ENCODE results near the gene FCN3. TPM values are rescaled to one million over a fixed set of nuclear protein-coding genes. Genes with fewer than 3 reads are reported as not detected.
A peak's percentile ranks its signal among the peaks of the same experiment; 100 is the strongest.
"Not testable (repeated sequence)": the region's sequence is repeated elsewhere in the genome, so short reads cannot be mapped to it uniquely, and the experiment has no call there.

The FCN3 gene
- total and polyA plus RNA-seq, 2 donors = 4.5 TPM; not detected in 1

DNA sequence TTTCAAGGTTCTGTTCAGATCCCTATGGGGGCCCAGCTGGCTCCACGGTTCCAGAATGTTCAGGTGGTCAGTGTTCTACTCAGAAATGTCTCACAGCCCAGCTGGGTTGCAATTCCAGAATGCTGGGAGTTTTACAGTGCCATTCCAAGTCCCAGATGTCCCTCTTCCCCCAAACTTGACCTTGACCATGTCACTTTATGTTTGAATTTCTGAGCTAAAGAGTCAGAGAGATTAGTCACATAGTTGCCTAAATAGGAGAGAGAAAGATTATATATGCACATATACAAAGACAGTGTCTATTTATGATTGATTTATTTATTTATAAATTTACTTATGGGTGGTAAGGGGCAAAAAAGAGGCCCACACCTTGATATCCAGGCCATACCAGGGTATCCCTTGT, 20.3 kb upstream of the FCN3 start:
- 73% methylated on average over 1 of the region's 1 CpG for whole genome bisulfite sequencing
- H3K27ac ChIP-seq (ENCODE audit: low read depth) = no peak overlapping the region
- no peaks in the 10 kb centered on the region for H3K4me1 ChIP-seq (ENCODE audit: insufficient read depth)
- no peak for DNase-seq (ENCODE audit: extremely low spot score)
- H3K4me3 ChIP-seq (ENCODE audit: low read depth, low read length) = no peak overlapping the region
- H3K36me3 ChIP-seq (ENCODE audit: insufficient read depth) = no peaks in the 10 kb centered on the region

DNA sequence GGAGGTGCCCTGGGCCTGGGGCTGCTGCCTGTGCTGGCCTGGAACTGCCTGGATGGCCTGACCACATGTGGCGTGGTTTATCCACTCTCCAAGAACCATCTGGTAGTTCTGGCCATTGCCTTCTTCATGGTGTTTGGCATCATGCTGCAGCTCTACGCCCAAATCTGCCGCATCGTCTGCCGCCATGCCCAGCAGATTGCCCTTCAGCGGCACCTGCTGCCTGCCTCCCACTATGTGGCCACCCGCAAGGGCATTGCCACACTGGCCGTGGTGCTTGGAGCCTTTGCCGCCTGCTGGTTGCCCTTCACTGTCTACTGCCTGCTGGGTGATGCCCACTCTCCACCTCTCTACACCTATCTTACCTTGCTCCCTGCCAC, 19.6 kb upstream of the FCN3 start:
- no peaks in the 10 kb centered on the region for H3K36me3 ChIP-seq (ENCODE audit: insufficient read depth)
- no peak overlapping the region for H3K4me3 ChIP-seq (ENCODE audit: low read depth, low read length)
- 98% methylated on average over 9 of the region's 9 CpGs for WGBS
- no peak for DNase-seq (ENCODE audit: extremely low spot score)
- no peak overlapping the region for H3K27ac ChIP-seq (ENCODE audit: low read depth)
- no peaks in the 10 kb centered on the region for H3K4me1 ChIP-seq (ENCODE audit: insufficient read depth)

DNA sequence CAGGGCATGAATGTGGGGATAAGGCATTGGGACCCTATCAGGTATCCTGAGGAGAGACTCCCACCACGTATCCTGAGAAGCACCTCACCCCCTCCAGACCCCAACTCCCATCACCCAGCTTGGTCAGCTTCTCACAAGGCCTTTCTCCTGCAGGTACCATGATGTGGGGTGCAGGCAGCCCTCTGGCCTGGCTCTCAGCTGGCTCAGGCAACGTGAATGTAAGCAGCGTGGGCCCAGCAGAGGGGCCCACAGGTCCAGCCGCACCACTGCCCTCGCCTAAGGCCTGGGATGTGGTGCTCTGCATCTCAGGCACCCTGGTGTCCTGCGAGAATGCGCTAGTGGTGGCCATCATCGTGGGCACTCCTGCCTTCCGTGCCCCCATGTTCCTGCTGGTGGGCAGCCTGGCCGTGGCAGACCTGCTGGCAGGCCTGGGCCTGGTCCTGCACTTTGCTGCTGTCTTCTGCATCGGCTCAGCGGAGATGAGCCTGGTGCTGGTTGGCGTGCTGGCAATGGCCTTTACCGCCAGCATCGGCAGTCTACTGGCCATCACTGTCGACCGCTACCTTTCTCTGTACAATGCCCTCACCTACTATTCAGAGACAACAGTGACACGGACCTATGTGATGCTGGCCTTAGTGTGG, 19.1 kb upstream of the FCN3 start:
- DNase-seq (ENCODE audit: extremely low spot score) = no peak
- no peak overlapping the region for H3K4me3 ChIP-seq (ENCODE audit: low read depth, low read length)
- H3K27ac ChIP-seq (ENCODE audit: low read depth) = no peak overlapping the region
- H3K36me3 ChIP-seq (ENCODE audit: insufficient read depth) = no peaks in the 10 kb centered on the region
- no peaks in the 10 kb centered on the region for H3K4me1 ChIP-seq (ENCODE audit: insufficient read depth)
- 96% methylated on average over 18 of the region's 18 CpGs for WGBS

DNA sequence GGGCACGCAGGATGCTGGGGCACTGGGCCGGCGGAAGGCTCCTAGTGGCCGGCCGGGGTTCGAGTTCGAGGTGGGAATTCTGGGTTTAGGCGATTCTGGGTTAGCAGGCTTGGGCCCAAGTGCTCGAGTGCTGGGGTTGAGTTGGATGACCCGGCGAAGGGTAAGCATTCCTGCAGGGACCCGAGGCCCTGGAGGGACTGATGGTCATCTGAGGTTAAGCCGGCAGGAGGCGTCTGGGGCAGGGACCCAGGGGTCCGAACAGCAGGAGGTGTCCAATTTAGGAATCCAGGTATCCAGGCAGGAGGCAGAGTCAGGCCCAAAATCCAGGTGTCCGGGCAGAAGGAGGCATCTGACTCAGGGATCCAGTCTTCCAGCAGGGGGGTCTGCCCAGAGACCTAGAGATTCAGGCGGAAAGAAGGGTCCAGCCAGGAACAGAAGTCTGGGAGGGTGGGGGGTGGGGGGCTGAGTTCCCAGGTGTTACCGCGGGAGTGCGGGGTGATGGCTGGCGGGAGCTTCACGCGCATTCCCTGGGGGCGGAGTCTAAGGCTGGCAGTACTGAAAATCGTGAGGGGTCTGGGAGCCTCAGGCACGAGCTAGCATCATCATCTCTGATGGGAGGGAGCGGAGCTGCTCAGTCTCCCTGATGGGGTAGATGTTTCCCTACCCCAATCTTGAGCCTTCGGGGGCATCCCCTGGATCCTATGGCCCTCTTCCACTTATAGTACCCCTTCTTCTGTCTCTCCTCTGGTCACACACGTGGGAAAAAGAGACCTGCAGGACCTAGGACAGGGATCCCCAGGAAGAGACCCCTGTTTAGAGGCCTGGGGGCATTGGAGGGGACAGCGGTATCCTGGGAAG, 18.4 kb upstream of the FCN3 start:
- no peaks in the 10 kb centered on the region for H3K4me1 ChIP-seq (ENCODE audit: insufficient read depth)
- 35% methylated on average over 30 of the region's 30 CpGs for WGBS
- no peak overlapping the region for H3K27ac ChIP-seq (ENCODE audit: low read depth)

DNA sequence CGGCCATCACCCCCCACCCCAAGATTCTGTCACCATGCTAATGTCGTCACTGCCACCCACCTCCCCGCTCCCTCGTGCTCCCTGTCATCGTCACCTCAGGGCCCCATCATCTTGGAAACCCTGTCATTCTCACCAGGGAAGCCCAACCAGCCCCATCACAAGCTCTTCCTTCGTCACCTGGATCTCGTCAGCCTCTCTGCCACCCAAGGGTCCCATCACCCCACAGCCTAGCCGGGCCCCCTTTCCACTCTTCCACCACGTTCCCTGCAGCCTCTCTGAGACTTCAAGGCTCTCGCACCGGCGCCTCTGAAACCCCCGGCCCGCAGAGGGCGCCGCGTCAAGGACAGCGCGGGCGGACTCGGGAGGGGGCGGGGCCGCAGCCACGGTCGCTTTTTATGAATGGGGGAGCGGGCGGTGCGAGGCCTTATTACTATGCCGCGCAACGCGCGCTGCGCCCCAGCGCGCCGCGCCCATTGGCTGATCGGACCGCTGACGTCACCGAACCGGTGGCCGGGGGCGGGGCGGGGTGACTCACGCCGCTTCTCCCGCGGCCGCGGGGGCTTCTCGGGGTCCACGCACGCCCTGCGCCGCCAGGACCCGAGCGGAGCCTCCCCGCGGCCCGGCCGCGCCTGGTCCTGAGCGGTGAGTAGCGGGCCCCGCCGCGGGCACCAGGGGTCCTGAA, 17.6 kb upstream of the FCN3 start, which contains the start of gene GPR3:
GPR3 (plus strand) TSS at position 527 of the 682 bp plus-strand sequence. CDS start 1,177 bp downstream, outside the sequence.
- H3K4me1 ChIP-seq (ENCODE audit: insufficient read depth) = no peaks in the 10 kb centered on the region

More for the DNA sequence above, 18.4 kb upstream of the FCN3 start:
- Histone ChIP-seq H3K36me3 (ENCODE audit: insufficient read depth) (no peaks in the 10 kb centered on the region), H3K4me3 (ENCODE audit: low read depth, low read length) (peak overlapping the region; percentile 42)
- DNase-seq (ENCODE audit: extremely low spot score) = no peak

DNA sequence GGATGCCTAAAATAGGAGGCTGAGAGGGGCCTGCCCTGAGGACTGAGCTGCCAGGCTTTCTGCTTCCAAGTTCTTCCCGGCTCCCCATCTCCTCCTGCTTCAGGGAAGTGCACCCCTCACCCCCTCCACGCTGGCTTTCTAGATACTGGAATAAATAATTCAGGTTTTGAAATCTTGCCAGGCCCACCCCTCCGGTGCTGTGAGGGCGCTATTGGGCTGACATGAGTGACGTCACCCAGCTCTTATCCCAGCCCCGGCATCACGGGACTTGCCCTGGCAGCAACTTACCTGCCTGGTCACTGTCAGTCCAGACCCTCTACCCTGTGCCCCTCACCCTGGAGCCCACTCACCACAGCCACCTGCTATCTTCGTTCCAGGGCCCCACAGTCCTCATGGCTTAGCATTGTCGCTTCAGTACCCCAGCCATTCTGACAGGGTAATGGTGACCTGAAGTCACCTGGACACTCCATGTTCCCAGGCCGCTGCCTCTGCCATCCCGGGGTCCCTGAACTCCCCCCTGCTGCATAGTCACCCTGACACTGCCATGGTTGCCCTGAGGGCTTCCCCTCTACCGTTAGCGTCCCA, 17.0 kb upstream of the FCN3 start:
- WGBS = 6% methylated on average over 13 of the region's 13 CpGs
- no peak overlapping the region for H3K27ac ChIP-seq (ENCODE audit: low read depth)
- H3K4me3 ChIP-seq (ENCODE audit: low read depth, low read length) = peak overlapping the region; percentile 42
- H3K4me1 ChIP-seq (ENCODE audit: insufficient read depth) = no peaks in the 10 kb centered on the region
- H3K36me3 ChIP-seq (ENCODE audit: insufficient read depth) = no peaks in the 10 kb centered on the region
- no peak for DNase-seq (ENCODE audit: extremely low spot score)

More for the DNA sequence above, 17.6 kb upstream of the FCN3 start, which contains the start of gene GPR3:
- WGBS = 2% methylated on average over 69 of the region's 69 CpGs
- H3K4me3 ChIP-seq (ENCODE audit: low read depth, low read length) = peak within 1 kb of the TSS; percentile 42
- H3K27ac ChIP-seq (ENCODE audit: low read depth) = no peak within 1 kb of the TSS
- DNase-seq (ENCODE audit: extremely low spot score) = no peak
- H3K36me3 ChIP-seq (ENCODE audit: insufficient read depth) = no peaks in the 10 kb centered on the region

DNA sequence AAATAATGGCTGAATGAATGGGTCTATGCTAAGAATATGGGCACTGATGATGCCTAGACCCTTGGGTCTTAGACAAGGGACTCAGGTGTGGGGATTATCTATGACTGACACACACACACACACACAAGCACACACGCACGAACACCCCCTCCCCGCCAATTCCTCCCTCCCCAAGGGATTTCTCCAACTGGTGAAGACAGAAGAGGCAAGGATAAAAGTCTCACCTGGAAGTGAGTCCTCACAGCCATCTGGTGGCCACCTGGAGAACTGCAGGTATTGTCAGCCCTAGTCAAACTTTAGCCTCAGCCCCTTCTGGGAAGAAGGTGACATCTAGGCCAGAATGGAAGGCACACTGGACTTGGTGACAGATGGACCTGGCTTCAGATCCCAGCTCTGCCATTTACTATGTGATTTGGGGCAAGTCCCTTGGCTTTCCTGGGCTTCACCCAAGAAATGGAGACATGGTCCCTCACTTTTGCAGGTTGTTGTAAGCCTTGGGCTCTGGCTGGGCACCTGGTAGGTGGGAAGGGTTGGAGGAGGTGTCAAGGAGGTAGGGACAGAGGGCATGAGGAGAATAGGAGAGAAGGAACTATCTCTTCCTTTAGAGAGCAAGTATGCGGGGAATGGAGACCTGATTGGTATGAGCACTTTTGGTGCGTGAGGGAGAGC, 13.8 kb upstream of the FCN3 start:
- H3K4me1 ChIP-seq (ENCODE audit: insufficient read depth) = no peaks in the 10 kb centered on the region
- H3K36me3 ChIP-seq (ENCODE audit: insufficient read depth) = no peaks in the 10 kb centered on the region
- H3K4me3 ChIP-seq (ENCODE audit: low read depth, low read length) = no peak overlapping the region
- DNase-seq (ENCODE audit: extremely low spot score) = no peak
- WGBS = 44% methylated on average over 5 of the region's 5 CpGs
- no peak overlapping the region for H3K27ac ChIP-seq (ENCODE audit: low read depth)

DNA sequence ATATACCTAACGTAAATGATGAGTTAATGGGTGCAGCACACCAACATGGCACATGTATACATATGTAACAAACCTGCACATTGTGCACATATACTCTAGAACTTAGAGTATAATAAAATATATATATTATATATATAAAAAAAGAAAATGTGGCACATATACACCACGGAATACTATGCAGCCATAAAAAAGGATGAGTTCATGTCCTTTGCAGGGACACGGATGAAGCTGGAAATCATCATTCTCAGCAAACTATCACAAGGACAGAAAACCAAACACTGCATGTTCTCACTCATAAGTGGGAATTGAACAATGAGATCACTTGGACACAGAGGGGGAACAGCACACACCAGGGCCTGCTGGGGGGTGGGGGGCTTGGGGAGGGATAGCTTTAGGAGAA, 10.2 kb upstream of the FCN3 start:
- H3K27ac ChIP-seq (ENCODE audit: low read depth); H3K4me3 ChIP-seq (ENCODE audit: low read depth, low read length); H3K4me1 ChIP-seq (ENCODE audit: insufficient read depth); H3K36me3 ChIP-seq (ENCODE audit: insufficient read depth); DNase-seq (ENCODE audit: extremely low spot score): not testable (repeated sequence)
- WGBS = 86% methylated on average over 3 of the region's 3 CpGs

DNA sequence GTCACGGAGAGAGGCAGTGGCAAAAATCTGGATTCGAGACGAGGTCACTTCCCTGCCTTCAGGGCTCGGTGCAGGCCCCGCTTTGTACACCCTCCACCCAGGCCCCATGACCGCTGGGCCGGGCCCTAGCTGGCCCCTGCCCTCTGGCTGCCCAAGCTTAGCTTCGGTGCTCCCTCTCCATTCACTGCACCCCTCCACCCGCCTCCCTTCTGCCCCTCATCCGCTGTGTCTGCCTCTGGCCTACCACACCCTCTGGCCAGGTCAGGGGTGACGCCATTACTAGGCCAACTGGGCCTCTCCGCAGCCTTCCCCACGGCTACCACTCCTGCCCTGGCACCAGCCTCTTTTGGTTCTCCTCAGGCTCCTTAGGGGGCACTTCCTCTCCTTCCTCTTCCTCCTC, 9.0 kb upstream of the FCN3 start:
- Histone ChIP-seq H3K27ac (ENCODE audit: low read depth) (no peak overlapping the region), H3K4me3 (ENCODE audit: low read depth, low read length) (no peak overlapping the region), H3K4me1 (ENCODE audit: insufficient read depth) (no peaks in the 10 kb centered on the region), H3K36me3 (ENCODE audit: insufficient read depth) (no peaks in the 10 kb centered on the region)
- no peak for DNase-seq (ENCODE audit: extremely low spot score)
- 86% methylated on average over 13 of the region's 13 CpGs for WGBS

DNA sequence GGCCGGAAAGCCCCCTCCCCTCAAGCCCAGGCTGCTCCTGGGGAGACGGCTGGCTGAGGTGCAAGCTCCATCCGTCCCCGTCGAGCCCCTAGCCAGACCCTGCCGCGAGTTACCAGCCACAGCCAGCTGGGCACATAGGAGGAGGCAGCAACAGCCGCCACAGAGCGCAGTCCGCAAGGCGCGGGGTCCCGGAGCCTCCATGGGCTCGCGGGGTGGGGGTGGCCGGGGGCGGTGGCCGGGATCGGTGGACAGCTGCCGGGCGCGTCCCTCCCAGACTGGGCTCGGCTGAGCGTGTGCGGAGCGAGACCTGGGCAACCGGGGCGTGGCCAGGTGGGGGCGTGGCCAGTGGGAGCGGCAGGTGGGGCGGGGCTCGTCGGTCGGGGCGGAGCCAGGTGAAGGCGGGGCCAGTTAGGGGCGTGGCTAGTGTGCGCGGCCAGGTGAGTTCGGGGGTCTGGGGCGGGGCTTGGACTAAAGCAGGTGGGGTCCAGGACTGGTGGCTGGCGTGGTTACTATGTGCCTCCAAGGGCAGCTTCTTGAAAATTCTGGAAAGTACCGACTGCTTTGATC, 8.5 kb upstream of the FCN3 start, which contains the start of gene CD164L2:
CD164L2 (minus strand) TSS at position 295 of the 567 bp plus-strand sequence; CDS start at position 201, 94 bp downstream.
- no peaks in the 10 kb centered on the region for H3K36me3 ChIP-seq (ENCODE audit: insufficient read depth)
- DNase-seq (ENCODE audit: extremely low spot score) = no peak
- H3K4me3 ChIP-seq (ENCODE audit: low read depth, low read length) = no peak within 1 kb of the TSS
- H3K27ac ChIP-seq (ENCODE audit: low read depth) = no peak within 1 kb of the TSS
- 15% methylated on average over 43 of the region's 43 CpGs for WGBS
- no peaks in the 10 kb centered on the region for H3K4me1 ChIP-seq (ENCODE audit: insufficient read depth)

DNA sequence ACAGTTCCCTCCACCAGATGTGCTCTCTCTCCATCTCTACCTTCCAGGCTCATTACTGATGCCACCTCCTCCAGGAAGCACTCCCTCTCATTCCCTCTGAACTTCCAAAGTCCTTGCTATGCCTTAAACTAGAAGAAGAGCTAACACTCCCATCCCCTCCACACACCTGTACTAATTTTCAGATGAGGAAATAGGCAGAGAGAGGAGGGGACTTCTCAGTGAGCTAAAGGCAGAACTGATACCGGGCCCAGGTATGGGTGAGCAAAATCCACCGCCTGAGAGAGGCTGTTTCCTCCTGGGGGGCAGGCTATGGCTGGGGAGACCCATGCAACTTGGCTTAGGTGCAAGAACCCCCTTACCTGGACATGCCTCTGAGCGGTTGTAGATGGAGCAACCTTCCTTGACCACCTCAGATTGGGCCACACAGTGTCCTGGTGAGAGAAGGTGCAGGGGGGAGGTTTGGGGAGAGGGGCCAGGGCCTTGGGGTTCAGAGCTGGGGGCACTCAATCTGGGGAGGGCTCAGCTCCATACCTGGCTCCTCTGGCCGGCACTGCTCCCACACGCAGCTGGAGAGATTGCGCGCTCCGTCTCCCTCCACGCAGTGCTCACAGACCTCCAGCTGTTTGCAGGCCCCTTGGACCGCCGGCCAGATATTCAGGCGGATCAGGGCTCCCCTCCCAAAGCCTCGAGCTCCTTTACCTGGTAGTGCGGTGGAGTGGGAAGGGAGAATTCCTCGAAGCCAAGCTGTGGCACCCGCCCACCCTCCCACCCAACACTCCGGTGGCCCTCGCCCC, 7.5 kb upstream of the FCN3 start:
- DNase-seq (ENCODE audit: extremely low spot score) = no peak
- Histone ChIP-seq H3K4me1 (ENCODE audit: insufficient read depth) (no peaks in the 10 kb centered on the region), H3K36me3 (ENCODE audit: insufficient read depth) (no peaks in the 10 kb centered on the region), H3K27ac (ENCODE audit: low read depth) (no peak overlapping the region), H3K4me3 (ENCODE audit: low read depth, low read length) (no peak overlapping the region)
- 77% methylated on average over 18 of the region's 18 CpGs for WGBS
